HEK293T (cell line): ENCODE data around the gene PDXK.

Experiments
- ARNT ChIP-seq: fragments of 450-650 bp; IDR thresholded peaks from 2 replicates; pipeline ENCODE4 v1.6.1; 2017; ENCODE audit warnings: mild to moderate bottlenecking
- BHLHE40 ChIP-seq: fragments of 450-650 bp; IDR thresholded peaks from 2 replicates; pipeline ENCODE4 v1.6.1; 2016; ENCODE audit warnings: mild to moderate bottlenecking, moderate library complexity, borderline replicate concordance
- CTBP1 ChIP-seq: fragments of 450-650 bp; IDR thresholded peaks from 2 replicates; pipeline ENCODE4 v1.6.1; 2016; ENCODE audit warnings: borderline replicate concordance
- ELF4 ChIP-seq: fragments of 450-650 bp; IDR thresholded peaks from 2 replicates; pipeline ENCODE4 v1.6.1; 2017; ENCODE audit warnings: antibody characterized with exemption
- FOXK2 ChIP-seq: fragments of 450-650 bp; IDR thresholded peaks from 2 replicates; pipeline ENCODE4 v1.6.1; 2016; ENCODE audit warnings: mild to moderate bottlenecking
- FOXM1 ChIP-seq: fragments of 450-650 bp; IDR thresholded peaks from 2 replicates; pipeline ENCODE4 v1.6.1; 2017; ENCODE audit warnings: mild to moderate bottlenecking, borderline replicate concordance
- HDGF ChIP-seq: fragments of 450-650 bp; IDR thresholded peaks from 2 replicates; pipeline ENCODE4 v1.6.1; 2017; ENCODE audit warnings: antibody characterized with exemption, borderline replicate concordance
- L3MBTL2 ChIP-seq: fragments of 450-650 bp; conservative IDR thresholded peaks from 2 replicates; pipeline ENCODE4 v1.6.1; 2016; ENCODE audit warnings: mild to moderate bottlenecking
- LEF1 ChIP-seq: fragments of 450-650 bp; IDR thresholded peaks from 2 replicates; pipeline ENCODE4 v1.6.1; 2017; ENCODE audit warnings: mild to moderate bottlenecking, borderline replicate concordance
- NFRKB ChIP-seq: fragments of 450-650 bp; IDR thresholded peaks from 2 replicates; pipeline ENCODE4 v1.6.1; 2016; ENCODE audit warnings: mild to moderate bottlenecking, moderate library complexity
- SP1 ChIP-seq: fragments of 450-650 bp; IDR thresholded peaks from 2 replicates; pipeline ENCODE4 v1.6.1; 2017
- TARDBP ChIP-seq: fragments of 450-650 bp; IDR thresholded peaks from 2 replicates; pipeline ENCODE4 v1.6.1; 2016
- ZNF384 ChIP-seq: fragments of 450-650 bp; IDR thresholded peaks from 2 replicates; pipeline ENCODE4 v1.6.1; 2016

- TF ChIP-seq ARNT (no peak), FOXK2 (no peak), HDGF (no peak), TARDBP (no peak), SP1 (no peak), FOXM1 (no peak), BHLHE40 (no peak), L3MBTL2 (no peak), NFRKB (no peak), LEF1 (no peak), CTBP1 (no peak), ELF4 (no peak), ZNF384 (no peak)
These were observed 48.6 kb downstream of the PDXK start for GRCh38 chr21:43767498-43767983.
